ENCODE measurements around the gene TMEM19.

The TMEM19 gene

DNA sequence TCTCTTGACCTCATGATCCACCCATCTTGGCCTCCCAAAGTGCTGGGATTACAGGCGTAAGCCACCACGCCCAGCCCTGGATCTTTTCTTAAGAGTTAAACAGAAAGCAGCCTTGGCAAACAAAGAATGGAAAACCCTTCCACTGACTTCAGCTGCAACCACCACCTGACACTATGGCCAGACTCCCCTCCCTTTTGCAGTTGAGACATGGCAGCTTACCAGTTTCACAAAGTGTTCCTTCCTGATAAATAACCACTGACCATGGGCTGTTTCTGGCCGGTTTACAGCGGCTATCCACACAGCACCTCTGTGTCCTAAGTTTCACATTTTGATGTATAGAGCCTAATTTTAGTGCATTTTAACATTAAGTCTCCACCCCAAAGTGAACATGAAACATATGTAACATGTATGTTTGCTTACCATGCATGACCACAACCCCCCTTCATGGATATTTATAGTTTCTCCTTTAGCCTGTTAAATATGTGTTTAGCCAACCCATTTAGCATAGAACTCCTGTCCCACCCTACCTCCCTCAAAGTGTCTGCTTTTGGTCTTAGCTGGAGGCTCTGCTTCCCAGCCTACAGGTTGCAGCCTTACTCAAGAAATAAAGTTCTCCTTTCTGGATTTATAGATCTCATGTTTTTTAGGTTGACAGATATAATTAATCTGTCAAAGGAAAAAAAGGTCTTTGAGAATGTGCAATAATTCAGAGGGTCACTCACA lies 36.1 kb downstream of the TMEM19 start:
- DNase-seq = no peak

DNA sequence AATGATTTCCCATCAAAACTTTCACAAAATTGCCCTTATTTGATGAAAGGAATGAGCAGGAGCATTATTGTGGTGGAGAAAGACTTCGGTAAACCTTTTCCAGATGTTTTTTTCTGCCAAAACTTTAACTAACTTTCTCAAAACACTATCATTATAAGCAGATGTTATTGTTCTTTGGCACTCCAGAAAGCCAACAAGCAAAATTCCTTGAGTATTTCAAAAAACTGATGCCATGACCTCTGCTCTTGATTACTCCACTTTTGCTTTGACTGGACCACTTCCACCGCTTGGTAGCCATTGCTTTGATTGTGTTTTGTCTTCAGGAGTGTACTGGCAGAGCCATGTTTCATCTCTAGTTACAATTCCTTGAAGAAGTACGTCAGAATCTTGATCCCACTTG lies 39.1 kb downstream of the TMEM19 start:
- DNase-seq = no peak

DNA sequence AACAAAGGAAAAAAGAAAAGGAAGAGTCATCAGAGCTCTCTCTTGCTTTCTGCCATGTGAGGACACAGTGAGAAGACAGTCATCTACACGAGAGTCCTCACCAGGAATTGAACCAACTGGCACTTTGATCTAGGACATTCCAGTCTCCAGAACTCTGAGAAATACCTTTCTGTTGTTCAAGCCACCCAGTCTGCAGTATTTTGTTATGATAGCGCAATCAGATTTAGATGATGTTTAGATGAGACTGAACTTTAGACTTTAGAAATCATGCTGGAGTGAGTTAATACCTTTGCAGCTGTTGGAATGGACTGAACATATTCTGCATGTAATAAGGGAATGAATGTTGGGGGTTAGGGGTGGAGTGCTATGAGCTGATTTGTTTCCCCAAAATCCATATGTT lies 40.7 kb downstream of the TMEM19 start:
- no peak for DNase-seq

DNA sequence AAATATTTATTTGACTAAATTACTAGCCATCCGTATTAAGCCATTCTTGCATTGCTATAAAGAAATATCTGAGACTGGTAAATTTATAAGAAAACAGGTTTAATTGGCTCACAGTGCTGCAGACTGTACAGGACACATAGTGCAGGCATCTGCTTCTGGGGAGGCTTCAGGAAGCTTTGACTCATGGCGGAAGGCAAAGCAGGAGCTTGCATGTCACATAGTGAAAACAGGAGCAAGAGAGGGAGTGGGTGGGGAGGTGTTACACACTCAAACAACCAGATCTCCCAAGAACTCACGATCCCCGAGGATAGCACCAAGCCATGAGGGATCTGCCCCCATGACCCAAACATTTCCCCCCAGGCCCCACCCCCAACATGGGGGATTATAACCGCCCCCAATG lies 42.1 kb downstream of the TMEM19 start:
- no peak for DNase-seq

DNA sequence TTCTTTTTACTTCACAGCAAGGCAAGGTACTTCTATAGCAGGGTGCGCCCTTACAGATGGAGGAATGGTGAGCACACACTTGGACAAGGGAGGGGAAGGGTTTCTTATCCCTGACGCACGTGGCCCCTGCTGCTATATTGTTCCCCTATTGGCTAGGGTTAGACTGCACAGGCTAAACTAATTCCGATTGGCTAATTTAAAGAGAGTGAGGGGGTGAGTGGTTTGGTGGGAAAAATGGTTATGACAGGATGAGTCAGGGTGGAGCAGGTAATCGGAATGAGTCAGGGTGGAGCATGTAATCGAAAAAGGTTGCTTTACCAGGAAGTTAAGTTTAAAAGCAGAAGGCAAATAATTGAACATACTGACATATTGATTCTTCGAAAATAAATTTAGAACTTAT lies 45.1 kb downstream of the TMEM19 start:
- DNase-seq = no peak

DNA sequence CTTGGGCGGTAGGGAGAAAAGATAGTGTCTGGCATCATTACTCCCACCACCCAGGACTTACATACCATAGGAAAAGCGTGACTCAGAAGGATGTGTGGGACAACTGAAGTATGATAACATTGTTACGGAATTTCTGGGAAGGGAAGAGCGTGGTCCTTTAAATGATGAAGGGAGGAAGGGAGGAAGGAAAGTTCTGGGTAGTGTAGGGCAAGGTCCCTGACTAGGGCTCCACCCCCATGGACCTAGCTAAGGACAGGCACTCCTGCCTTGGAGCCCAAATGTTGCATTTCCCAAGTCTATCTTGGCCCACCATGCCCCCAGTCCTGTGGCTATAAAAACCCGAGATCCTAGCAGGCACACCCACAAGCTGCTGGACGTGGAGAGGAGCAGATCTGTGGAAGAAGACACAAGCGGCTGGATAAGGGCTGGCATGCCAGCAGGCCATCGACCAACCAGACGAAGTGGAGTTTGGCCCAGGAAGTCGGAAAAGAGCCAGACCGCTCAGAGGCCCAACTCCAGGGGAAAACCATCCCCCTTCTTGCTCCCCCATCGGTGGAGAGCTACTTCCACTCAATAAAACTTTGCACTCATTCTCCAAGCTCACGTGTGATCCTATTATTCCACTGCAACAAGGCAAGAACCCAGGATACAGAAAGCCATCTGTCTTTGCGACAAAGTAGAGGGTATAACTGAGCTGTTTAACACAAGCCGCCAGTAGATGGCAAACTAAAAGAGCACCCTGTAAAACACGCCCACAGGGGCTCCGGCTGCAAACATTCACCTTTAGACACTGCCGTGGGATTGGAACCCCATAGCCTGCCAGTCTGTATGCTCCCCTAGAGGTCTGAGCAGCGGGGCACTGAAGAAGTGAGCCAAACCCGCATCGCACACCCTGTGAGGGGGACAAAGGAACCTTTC lies 45.8 kb downstream of the TMEM19 start:
- DNase-seq = no peak

DNA sequence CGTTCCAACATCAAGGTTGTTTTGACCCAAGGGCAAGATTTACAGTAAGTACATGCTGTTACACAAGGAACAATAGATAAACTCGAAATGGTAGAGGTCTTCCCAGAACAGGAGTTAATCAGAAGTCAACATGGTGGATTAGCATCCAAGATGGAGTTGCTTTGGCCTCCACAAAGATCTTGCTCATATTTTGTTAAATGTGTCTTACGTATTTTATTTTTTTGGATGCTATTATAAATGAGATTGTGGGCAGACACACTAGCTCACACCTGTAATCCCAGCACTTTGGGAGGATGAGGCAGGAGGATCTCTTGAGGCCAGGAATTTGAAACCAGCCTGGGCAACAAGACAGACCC lies 46.5 kb downstream of the TMEM19 start:
- no peak for DNase-seq

DNA sequence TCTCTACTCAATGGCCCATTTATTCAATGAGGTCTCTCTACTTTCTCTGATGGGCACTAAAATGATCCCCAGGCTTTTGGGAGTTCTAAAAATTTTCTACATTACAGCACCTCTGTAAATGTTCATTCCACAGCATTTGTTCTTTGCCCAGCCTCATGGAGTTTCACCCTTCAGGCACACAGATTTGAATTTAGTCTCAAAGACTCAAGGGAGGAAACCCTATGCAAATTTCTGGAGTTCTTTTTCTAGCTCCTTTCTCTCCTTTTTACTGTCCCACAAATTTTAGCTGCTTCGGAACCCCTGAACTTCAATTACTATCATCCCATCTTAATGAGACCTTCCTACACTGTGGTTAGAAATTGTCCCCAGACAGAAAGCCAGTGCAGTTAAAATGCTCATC lies 51.3 kb downstream of the TMEM19 start:
- DNase-seq = no peak

DNA sequence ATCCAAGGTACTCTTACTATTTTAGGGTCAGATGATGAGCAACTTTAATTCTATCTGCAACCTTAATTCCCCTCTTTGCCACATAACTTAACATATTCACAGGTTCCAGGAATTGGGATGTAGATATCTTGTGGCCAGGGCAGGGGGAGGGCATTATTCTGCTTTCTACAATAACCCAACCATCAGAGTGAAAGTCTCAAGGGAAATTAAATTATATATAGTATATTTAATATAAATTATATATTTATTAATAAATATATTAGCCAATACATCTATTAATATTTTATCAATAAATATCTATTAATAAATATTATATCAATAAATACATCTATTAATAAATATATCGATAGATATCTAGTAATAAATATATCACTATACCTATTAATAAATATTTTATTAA lies 57.1 kb downstream of the TMEM19 start:
- DNase-seq = no peak

DNA sequence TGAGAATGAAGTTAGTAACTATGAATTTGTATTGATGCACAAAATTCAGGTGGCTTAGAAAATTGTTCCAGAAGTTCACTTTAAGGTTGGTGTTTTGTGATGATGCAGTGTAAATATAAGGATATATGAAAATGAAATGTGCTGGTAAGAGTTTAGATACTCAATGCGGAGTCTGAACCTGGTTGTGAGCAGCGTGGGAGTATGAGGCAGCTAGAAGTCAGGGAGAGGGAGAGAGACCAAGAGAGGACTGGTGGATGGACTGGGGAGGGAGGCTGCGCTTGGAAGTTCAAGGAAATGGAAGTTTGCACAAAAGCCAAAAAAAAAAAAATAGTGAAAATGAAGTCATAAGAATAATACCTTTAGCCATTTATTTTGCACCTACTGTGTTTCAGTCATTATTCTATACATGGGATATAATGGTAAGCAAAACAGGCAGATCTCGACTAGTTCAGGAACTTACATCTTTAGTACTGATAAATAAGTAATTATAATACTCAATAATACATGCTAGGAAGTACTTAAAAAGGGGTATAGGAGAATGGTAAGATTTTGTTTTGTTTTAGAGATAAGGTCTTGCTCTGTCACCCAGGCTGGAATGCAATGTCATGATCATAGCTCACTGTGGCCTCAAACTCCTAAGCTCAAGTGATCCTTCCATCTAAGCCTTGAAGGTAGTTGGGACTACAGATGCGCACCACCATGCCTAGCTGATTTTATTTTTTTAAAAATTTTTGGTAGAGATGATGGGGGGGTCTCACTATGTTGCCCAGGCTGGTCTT lies 58.8 kb downstream of the TMEM19 start:
- no peak for DNase-seq

DNA sequence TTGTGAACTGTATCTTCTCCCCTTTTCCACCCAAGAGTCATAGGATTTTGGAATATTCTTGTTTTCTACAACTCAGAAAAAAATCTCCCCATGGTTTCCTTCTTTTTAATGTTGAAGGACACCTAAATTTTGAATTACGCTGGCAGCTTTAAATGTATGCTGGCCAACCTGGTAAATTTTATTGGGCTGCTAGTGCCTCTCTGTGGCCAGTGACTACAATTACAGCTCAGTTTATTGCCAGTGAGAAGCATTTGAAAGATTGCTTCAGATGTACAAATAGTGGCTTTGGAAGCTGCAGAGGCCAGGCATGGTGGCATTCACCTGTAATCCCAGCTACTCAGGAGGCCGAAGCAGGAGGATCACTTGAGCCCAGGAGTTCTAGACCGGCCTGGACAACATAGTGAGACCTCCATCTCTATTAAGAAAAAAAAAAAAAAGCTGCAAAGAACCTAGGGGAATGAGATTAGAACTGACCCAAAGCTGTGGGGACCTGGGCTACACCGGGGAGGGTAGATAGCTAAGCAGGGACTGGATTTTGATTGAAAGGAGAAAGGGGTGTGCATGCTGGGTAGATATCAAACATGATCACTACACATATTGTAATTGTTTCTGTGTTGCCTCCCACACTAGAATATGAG lies 61.2 kb downstream of the TMEM19 start:
- peak; percentile 36 for DNase-seq

DNA sequence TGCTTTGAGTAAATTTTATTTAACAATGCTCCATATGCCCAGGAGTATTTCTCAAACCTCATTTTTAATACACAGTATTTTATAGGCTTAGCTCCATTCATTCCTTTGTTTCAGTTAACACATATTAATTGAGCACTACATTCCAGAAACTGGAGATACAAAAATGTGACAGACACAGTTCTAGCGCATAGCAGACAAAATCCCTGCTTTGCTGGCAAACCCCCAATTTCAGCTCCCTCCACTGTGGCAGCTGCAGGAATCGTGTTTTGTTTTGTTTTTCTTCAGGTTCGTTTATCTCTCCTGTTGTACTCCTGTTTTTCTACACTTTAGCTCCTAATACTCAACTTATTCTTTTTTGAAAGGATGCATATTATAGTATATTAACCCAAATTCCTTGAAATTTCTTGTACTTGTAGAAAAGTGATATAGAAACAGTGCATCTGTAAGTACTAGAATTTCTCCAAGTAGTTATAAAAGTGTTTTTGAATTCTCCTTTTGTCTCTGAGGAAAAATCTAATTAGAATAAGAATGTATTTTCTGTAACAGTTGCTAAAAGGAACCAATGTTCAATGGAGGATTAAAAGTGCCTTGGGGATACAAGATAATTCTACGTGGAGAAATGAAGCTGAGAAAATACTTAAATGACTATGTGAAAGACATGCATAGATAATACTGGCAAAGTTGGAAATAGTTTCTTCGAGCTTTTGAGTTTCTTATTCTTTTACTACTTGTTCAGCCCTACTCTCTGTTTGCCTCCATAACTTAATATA lies 62.4 kb downstream of the TMEM19 start:
- no peak for DNase-seq

DNA sequence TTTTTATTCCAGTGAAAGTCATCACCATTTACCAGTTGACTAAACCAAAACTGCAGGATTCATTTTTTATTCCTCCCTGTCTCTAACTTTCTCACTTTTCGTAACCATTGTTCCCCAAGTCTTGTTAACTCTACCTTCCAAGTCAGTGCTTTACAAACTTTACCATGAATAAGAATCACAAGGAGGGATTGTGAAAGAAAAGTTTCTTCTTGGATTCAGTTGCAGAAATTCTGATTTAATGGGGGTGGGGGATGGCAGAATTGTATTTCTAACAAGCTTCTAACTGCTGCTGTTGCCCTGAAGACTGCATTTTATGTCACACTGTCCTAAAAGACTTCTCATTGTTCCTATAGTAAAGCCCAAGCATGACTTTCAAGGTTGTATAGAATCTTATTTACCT lies 63.8 kb downstream of the TMEM19 start:
- no peak for DNase-seq

DNA sequence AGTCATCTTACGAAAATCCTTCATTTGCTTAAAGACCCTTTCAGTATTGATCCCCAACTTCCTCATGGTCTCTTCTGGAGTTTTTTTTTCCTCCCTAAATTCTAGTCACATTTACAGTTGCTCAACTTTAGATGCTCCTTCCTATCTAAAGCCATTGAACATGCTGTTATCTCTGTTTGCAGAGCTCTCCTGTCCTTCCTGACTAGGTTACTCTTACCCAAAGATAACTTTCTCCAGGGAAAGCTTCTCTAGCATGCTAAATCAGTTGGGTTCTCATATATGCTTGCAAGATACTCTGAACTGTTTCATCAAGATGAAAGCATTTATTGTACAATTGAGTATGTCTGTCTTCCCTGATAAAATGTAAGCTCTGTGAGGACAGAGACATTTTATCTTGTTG lies 67.0 kb downstream of the TMEM19 start:
- no peak for DNase-seq
